KMS-11 (cell line): ENCODE results near the gene UPB1.

Experiments
- H2AFZ ChIP-seq: fragments of 200-600 bp; sonication (generic); 2 replicates; pipeline ENCODE4 v1.6.1; 2016; ENCODE audit warnings: antibody characterized with exemption, mixed run types, low read depth
- H3K27ac ChIP-seq: fragments of 200-600 bp; sonication (generic); 2 replicates; pipeline ENCODE4 v1.6.1; 2016; ENCODE audit warnings: mild to moderate bottlenecking, mixed run types
- H3K27me3 ChIP-seq: fragments of 200-600 bp; sonication (generic); 2 replicates; pipeline ENCODE4 v1.6.1; 2017; ENCODE audit warnings: mild to moderate bottlenecking, low read depth, mixed run types, moderate library complexity; ENCODE audit not compliant: insufficient read depth
- H3K36me3 ChIP-seq: fragments of 200-600 bp; sonication (generic); 2 replicates; pipeline ENCODE4 v1.6.1; 2017; ENCODE audit warnings: mild to moderate bottlenecking, mixed run types; ENCODE audit not compliant: insufficient read depth
- H3K4me1 ChIP-seq: fragments of 200-600 bp; sonication (generic); 2 replicates; pipeline ENCODE4 v1.6.1; 2016; ENCODE audit warnings: mild to moderate bottlenecking, low read depth, mixed run types; ENCODE audit not compliant: poor library complexity, severe bottlenecking
- H3K4me2 ChIP-seq: fragments of 200-600 bp; sonication (generic); 2 replicates; pipeline ENCODE4 v1.7.0; 2016; ENCODE audit warnings: mild to moderate bottlenecking, mixed run types
- H3K4me3 ChIP-seq: fragments of 200-600 bp; sonication (generic); IDR thresholded peaks from 2 replicates; pipeline ENCODE4 v1.6.1; 2017; ENCODE audit warnings: low read depth, low read length, mixed read lengths; ENCODE audit not compliant: insufficient read depth
- H3K79me2 ChIP-seq: fragments of 200-600 bp; sonication (generic); 2 replicates; pipeline ENCODE4 v1.6.1; 2016; ENCODE audit warnings: low read depth, mixed run types; ENCODE audit not compliant: insufficient read depth
- H3K9ac ChIP-seq: fragments of 200-600 bp; sonication (generic); 2 replicates; pipeline ENCODE4 v1.6.1; 2016; ENCODE audit warnings: mild to moderate bottlenecking, mixed run types
- H4K20me1 ChIP-seq: fragments of 200-600 bp; sonication (generic); 2 replicates; pipeline ENCODE4 v1.6.1; 2016; ENCODE audit warnings: mild to moderate bottlenecking, mixed run types; ENCODE audit not compliant: insufficient read depth
- TF ChIP-seq, protein P1 (sequence below): fragments of 200-600 bp; sonication (generic); conservative IDR thresholded peaks from 2 replicates; pipeline ENCODE4 v1.6.1; 2017; ENCODE audit warnings: low read depth, mild to moderate bottlenecking, antibody characterized with exemption, low read length, moderate library complexity, mixed read lengths

The UPB1 gene

DNA sequence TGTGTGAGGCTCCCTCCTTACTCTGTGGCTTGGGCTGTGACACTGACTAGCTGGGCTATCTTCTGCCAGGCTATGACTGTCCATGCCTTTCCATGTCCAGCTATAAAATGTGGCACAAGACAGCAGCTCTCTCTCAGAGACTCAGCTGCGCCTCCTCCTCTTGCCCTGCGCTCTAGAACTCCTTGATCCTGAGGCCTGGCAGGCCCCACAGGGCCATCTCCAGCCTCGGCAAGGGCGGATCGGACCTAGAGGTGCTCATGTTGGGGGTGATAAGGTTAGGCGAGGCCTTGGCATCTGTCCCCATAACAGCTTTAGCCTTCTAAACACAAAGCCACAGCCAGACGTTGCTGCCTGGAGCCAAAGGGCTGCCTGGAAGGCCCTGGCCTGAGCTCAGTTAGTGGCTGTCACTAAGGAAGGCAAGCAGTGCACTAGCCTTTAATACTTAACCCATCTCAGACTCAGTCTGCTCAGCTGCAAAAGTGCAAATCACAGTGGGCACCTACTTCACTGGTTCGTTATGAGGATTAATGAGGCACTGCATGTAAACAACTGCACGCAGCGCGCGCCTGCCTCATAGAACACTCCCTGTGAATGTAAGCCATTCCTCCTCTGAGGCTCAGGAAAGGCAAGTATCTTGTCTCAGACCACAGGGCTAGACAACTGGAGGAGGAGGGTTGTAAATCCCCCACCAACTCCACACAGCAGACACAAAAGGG, 58.6 kb downstream of the UPB1 start:
- peak overlapping the region; percentile 100 for H3K4me2 ChIP-seq
- TF ChIP-seq, protein P1, sequence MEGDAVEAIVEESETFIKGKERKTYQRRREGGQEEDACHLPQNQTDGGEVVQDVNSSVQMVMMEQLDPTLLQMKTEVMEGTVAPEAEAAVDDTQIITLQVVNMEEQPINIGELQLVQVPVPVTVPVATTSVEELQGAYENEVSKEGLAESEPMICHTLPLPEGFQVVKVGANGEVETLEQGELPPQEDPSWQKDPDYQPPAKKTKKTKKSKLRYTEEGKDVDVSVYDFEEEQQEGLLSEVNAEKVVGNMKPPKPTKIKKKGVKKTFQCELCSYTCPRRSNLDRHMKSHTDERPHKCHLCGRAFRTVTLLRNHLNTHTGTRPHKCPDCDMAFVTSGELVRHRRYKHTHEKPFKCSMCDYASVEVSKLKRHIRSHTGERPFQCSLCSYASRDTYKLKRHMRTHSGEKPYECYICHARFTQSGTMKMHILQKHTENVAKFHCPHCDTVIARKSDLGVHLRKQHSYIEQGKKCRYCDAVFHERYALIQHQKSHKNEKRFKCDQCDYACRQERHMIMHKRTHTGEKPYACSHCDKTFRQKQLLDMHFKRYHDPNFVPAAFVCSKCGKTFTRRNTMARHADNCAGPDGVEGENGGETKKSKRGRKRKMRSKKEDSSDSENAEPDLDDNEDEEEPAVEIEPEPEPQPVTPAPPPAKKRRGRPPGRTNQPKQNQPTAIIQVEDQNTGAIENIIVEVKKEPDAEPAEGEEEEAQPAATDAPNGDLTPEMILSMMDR: no peak
- H3K4me1 ChIP-seq: peaks cover 47% of the 10 kb centered on the region
- H3K4me3 ChIP-seq: peak overlapping the region; percentile 40
- H3K36me3 ChIP-seq: 0 out of 2 replicates have a peak, but pooled peaks cover 3% of the 10 kb centered on the region
- no peaks in the 10 kb centered on the region for H3K27me3 ChIP-seq
- peaks cover 78% of the 10 kb centered on the region for H3K79me2 ChIP-seq
- H3K9ac ChIP-seq: peak overlapping the region; percentile 92
- H3K27ac ChIP-seq: peak overlapping the region; percentile 86
- 0 out of 2 replicates have a peak overlapping the region, but pooled peaks have one; percentile 33 for H2AFZ ChIP-seq
- H4K20me1 ChIP-seq: no peaks in the 10 kb centered on the region

DNA sequence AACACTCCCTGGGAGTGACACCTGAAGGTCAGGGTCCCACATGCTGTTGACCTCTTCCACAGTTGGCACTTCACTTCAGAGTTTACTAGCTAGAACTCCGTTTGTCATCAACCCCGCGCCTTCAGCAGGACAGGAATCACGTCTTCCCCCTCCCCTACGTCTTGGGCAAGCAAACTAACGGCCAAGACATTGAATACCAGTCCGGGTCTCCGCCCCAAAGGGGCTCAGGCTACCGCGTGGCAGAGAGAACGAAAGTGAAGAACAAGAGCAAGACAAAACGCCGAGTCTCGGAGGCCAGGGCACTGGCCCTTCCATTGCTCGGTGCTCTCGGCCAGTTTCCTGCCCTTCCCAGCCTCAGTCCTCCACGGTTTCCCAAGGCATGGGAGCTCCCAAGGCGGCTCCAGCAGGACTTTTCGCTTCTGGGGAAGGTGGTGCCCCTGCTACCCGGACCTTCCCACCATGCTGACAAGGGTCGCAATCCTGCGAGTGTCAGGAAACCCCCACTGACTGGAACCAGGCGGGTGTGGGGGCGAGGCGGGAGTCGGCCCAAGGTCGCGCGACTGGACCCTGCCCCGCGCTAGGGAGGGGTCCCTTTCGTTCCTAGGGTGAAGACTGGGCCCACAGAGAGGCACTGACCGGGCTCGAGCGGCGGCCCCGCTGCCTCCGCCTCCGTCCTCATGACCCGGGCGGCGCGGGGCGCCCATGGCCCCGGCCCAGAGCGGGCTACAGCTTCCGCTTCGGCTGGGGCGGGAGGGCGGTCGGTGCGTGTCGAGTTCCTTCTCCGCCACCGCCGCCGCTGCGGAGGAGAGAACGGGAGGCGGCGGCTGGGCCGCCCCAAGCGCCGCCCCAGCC, 59.4 kb downstream of the UPB1 start, which contains the start of gene GUCD1:
TSS of gene GUCD1 (minus strand) at position 826 of the 852 bp plus-strand sequence. CDS start at position 679, 147 bp downstream.
- TF ChIP-seq, protein P1: no peak
- Histone ChIP-seq H3K9ac (peak within 1 kb of the TSS; percentile 92), H4K20me1 (no peaks in the 10 kb centered on the region), H3K36me3 (0 out of 2 replicates have a peak, but pooled peaks cover 8% of the 10 kb centered on the region), H3K79me2 (peaks cover 86% of the 10 kb centered on the region), H3K4me3 (peak within 1 kb of the TSS; percentile 40), H2AFZ (peak within 1 kb of the TSS; percentile 89), H3K27me3 (no peaks in the 10 kb centered on the region), H3K4me1 (peaks cover 55% of the 10 kb centered on the region), H3K27ac (peak within 1 kb of the TSS; percentile 86), H3K4me2 (peak within 1 kb of the TSS; percentile 100)

DNA sequence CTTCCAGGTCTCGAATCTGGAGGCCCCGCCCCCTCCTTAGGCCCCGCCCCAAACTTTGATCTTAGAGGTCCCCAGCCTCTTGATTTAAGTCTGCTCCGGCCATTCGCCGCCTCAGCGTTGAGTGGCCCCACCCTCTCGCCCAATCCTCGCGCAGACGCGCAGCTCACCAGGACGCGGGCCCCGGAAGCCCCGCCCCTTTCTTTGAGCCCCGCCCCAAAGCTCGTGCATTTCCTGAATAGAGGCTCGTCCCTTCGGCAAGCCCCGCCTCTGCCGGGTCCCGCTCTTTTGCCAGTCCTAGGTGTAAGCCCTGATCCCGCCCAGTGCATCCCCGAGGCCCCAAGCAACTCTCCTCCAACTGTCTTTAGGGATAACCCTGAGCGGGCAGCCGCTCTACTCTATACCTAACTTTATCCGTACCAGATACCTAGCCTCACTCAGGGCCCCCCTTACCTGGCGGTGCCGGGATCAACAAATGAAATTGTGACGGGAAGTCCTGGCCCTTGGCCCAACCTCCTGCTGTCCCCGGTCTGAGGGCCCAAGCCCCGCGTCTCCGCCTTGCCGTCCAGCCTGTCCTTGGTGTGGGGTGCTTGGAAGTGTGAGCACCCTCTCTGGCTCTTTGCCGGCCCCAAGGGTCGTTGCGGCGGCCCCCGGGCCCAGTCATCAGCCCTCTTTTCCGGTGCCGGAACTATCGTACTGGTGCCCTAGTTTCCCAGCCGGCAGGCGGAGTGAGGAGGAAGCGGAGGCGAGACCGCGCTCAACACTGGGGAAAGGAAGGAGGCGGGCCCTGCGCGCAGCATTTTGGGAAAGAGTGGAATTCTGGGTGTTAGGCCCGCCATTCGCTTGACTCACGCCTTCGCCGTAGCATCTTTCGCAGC, 60.3 kb downstream of the UPB1 start, which contains the start of gene SNRPD3:
TSS of gene SNRPD3 (plus strand) at position 835 of the 875 bp plus-strand sequence. CDS start 1,676 bp downstream, outside the sequence.
- Histone ChIP-seq H3K9ac (peak within 1 kb of the TSS; percentile 92), H2AFZ (peak within 1 kb of the TSS; percentile 89), H3K4me2 (peak within 1 kb of the TSS; percentile 100), H4K20me1 (no peaks in the 10 kb centered on the region), H3K36me3 (0 out of 2 replicates have a peak, but pooled peaks cover 8% of the 10 kb centered on the region), H3K27ac (peak within 1 kb of the TSS; percentile 86), H3K79me2 (peaks cover 84% of the 10 kb centered on the region), H3K4me3 (no peak within 1 kb of the TSS), H3K4me1 (peaks cover 58% of the 10 kb centered on the region), H3K27me3 (no peaks in the 10 kb centered on the region)
- TF ChIP-seq, protein P1: peak; percentile 31; the same call in 1 of the 2 replicates

DNA sequence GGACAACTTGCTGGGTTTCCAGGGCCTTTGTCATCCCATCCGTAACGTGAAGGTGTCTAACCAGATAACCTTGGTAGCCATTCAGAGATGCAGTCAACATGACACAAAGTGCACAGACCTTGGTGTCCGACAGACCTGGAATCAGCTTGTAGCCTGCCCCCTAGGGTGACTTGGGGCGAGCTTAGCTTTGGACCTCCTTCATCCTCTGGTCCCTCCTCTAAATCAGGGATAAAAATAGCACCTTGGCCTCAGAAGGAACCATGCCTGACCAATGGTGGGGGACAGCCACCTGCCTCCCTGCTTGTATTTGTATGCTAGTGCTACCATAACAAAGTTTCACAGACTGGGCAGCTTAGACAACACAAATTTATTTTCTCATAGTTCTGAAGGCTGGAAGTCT, 64.3 kb downstream of the UPB1 start:
- Histone ChIP-seq H3K4me3 (no peak overlapping the region), H3K27ac (no peak overlapping the region), H4K20me1 (peaks cover 17% of the 10 kb centered on the region; the same call in 1 of the 2 replicates), H2AFZ (no peak overlapping the region), H3K36me3 (0 out of 2 replicates have a peak, but pooled peaks cover 8% of the 10 kb centered on the region), H3K27me3 (no peaks in the 10 kb centered on the region), H3K9ac (no peak overlapping the region), H3K4me1 (peaks cover 54% of the 10 kb centered on the region), H3K79me2 (peaks cover 84% of the 10 kb centered on the region), H3K4me2 (no peak overlapping the region)
- TF ChIP-seq, protein P1: no peak
